Right renal cortex interstitium (tissue), 3 donors: Measurements from ENCODE around the gene S100P. TPM values are rescaled to one million over a fixed set of nuclear protein-coding genes. Genes with fewer than 3 reads are reported as not detected.
"Not testable (repeated sequence)": the region's sequence is repeated elsewhere in the genome, so short reads cannot be mapped to it uniquely, and the experiment has no call there.

Experiments used
- DNase-seq, 3 donors: peaks; one replicate each; pipeline ENCODE4 v3.0.0-alpha.2; 2013; ENCODE audit warnings: low read depth in 3 of 3, low spot score in 2 of 3
- polyA plus RNA-seq, 3 donors: library from polyadenylated mRNA; unstranded; fragments of 120-200 nt; gene quantifications; one replicate each; pipeline ENCODE4 v1.2.1, GENCODE V29; 2013; ENCODE audit not compliant: insufficient read length in 3 of 3

Gene S100P
- polyA plus RNA-seq, 3 donors: 1.2 to 10.9 (median 5.0) TPM

DNA sequence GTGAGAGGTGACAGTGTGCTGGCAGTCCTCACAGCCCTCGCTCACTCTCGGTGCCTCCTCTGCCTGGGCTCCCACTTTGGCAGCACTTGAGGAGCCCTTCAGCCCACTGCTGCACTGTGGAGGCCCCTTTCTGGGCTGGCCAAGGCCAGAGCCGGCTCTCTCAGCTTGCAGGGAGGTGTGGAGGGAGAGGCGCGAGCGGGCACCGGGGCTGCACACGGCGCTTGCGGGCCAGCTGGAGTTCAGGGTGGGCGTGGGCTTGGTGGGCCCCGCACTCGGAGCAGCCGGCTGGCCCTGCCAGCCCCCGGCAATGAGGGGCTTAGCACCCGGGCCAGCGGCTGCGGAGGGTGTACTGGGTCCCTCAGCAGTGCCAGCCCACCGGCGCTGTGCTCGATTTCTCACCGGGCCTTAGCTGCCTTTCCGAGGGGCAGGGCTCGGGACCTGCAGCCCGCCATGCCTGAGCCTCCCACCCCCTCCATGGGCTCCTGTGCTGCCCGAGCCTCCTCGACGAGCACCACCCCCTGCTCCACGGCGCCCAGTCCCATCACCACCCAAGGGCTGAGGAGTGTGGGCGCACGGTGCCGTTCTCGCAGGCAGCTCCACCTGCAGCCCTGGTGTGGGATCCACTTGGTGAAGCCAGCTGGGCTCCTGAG, 21.0 kb upstream of the S100P start:
- DNase-seq: not testable (repeated sequence)

DNA sequence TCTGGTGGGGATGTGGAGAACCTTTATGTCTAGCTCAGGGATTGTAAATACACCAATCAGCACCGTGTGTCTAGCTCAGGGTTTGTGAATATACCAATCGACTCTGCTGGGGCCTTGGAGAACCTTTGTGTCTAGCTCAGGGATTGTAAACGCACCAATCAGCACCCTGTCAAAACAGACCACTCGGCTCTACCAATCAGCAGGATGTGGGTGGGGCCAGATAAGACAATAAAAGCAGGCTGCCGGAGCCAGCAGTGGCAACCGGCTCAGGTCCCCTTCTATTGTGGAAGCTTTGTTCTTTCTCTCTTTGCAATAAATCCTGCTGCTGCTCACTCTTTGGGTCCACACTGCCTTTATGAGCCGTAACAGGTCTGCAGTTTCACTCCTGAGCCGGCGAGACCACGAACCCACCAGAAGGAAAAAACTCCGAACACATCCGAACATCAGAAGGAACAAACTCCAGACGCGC, 20.5 kb upstream of the S100P start:
- DNase-seq: not testable (repeated sequence)

DNA sequence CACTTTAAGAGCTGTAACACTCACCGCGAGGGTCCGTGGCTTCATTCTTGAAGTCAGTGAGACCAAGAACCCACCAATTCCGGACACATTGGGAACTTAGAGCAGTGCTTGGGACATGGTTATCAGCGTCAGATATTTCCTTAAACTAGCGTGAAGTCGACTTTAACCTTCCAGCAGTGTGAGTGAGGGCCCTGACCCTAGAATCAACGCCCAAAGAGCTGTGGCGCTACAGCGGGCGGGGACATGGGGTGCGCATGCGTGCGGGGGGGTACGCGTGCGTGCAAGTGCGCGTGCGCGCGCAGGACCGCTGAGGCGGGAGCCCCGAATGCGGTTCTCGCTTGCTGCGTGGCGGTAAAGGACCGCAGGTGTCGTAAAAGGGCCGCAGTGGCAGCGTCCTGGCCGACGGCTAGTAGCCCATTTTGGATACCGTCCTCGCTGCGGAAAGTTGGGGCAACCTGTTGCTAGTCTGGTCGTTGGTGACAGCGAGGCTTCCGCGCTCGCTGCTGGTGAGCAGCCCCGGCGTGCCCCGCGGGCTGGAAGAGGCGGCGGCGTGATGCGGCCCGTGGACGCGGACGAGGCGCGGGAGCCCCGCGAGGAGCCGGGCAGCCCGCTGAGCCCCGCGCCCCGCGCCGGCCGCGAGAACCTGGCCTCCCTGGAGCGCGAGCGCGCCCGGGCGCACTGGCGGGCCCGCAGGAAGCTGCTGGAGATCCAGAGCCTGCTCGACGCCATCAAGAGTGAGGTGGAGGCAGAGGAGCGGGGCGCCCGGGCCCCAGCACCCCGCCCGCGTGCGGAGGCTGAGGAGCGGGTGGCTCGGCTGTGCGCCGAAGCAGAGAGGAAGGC, 19.8 kb upstream of the S100P start:
- DNase-seq: peak; percentile 86 to 90 (median 90)

DNA sequence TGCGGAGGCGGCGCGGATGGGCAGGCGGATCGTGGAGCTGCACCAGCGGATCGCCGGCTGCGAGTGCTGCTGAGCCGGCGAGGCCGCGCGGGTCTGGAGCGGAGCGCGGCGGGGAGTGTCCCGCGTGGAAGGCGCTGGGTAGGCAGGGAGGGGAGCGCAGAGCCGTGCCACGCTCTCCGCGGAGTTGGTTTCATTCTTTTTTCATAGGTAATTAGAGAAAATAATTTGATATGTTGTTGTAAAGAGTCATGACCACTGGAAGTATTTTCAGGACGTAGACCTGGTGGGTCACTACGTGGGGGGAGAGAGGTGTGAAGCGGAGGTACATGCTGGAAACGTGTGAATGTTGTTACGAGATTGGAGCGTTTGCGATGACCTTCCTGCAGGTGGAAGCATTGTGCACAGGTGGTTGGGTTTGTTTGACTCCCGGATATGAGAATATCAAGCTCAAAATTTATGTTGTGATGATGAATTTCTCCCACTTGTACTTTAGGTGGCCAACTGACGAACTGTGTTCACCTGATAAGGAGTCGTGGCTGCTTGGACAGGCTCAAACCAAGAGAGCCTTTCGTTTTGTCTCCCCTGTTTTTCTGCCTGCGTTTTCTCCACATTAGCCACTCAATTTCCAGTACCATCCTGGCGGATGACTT, 19.1 kb upstream of the S100P start:
- peak in 1 of 3 donors; percentile 33 for DNase-seq

DNA sequence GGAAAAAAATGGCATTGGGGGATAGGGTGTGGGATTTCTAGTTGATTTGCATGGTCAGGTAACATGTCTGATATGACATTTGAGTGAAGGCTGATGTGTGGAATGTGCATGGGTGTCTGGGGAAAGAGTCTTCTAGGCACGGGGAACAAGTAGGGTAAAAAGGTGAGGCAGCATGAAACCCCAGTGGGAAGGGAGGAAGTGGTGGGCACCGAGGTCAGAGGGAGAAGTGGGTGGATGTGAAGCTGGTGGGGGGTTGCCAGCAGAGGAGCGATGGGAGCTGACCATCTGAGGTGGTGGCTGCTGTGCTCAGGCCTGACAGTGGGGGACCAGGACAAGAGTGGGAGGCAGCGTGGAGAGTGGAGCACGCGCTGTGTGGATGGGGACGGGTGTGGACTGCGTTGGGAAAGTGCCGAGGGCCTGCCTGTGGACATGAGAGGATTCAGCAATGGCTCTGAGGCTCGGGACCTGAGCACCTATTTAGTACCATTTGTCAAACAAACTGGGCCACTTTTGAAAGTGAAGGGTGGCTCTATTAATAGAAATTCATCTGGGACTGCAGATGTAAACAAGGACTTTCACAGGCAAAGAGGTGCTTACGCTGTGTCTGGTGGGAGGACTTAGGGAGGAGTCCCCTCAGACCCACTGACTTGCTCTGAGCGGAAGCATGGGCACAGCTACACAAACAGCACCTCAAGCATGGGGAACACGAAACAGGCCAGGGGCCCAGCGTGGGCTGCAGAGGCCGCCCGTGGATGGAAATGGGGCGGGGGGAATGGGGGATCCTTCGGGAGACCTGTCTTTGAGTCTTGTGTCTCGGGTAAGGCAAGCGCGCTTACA, 16.7 kb upstream of the S100P start:
- DNase-seq: no peak

DNA sequence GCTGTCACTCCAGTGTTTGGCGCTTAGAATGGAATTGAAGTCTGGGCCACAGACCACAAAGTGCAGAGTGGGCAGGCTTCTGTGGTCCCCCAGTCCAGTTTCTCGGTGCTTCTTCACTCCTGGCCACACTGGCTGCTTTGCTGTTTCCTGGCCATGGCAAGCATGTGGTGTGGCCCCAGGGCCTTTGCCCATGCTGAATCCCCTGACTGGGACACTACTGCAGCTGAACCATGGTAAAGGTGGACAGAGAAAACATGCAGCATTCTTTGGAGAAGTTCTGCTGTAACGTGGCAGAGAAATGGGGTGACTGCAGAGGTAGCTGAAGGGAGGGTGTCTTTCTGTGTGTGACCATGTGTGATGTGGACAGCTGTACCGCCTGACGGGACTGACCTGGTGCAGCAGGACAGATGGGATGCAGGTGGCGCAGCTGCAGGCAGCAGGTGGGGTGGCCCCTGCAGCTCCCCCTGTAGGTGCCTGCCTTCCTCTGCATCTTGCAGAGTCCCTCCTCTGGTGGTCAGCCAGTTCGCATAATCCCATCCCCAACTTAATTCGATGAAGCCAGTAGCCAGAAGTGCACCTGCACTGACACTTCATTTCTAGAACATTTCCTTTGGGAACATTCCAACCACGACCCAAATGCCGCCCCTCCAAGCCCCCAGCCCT, 13.2 kb upstream of the S100P start:
- no peak for DNase-seq

DNA sequence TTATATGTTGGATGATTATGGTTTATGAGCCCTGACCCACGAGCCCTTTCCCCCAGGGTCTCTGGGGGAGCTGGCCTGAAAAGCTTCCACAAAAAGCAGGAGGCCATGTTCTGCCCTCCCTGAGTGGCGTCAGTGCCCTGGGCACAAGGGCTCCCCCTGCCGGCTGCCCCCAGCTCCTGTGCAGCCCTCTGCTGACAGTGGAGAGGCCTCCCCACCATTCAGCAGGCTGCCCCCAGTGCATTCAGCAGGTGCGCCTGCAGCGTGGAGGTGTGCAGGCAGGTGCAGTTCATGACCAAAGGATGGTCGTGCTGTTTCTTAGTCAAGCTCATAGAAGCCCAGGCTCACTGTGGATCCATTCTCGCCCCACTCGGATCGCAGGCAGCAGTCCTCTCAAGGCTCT, 12.5 kb upstream of the S100P start:
- no peak for DNase-seq

DNA sequence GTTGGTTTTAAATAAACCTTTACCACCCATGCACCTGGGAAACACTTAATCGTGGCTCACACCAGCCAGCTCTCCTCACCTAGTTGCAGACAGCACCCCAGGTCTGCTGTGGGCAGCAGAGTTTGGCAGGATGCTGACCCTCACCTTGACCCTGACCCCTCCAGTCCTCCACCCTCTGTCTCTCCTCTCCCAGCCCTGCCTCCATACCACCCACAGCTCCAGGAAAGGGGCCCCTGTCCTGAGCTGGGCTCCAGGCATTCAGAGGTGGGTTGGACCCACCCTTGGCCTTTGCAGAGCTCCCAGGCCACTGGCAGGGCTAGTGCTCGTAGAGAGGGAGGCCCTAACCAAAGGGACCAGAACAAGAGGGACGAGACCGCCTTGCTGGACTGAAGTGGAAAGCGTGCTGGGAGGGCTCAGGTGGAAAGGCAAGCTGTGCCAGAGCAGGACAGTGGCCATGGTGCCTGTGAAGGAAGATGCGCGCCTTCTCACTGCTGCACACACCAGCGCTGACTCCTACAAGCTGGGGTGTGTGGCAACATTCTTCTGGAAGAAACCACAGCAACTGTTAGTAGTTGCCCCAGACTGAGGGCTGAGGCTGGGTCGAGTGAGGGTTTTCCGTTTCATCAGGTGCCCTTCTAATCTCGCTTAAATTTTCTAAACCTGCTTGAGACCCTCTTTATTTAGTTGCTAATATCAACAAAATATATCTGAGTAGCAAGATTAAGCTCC, 10.7 kb upstream of the S100P start:
- DNase-seq: no peak

DNA sequence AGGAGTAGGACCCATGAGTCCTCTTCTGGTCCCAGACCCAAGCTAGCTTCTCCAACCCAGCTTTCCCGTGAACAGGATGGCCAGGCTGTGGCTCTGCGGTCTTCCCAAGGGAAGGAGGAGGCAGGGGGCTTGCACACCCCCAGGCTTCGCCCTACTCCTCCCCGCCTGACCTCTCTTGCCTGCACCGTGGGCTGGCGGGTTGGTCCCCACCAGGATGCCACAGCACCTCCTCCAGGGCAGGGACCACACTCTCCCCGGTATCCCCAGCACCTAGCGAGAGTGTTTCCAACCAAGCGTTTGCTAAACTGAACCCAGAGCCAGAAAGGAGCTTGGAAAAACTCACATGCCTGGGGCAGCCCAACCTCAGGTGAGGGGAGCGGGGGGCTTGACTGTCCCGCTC, 9.0 kb upstream of the S100P start:
- no peak for DNase-seq

DNA sequence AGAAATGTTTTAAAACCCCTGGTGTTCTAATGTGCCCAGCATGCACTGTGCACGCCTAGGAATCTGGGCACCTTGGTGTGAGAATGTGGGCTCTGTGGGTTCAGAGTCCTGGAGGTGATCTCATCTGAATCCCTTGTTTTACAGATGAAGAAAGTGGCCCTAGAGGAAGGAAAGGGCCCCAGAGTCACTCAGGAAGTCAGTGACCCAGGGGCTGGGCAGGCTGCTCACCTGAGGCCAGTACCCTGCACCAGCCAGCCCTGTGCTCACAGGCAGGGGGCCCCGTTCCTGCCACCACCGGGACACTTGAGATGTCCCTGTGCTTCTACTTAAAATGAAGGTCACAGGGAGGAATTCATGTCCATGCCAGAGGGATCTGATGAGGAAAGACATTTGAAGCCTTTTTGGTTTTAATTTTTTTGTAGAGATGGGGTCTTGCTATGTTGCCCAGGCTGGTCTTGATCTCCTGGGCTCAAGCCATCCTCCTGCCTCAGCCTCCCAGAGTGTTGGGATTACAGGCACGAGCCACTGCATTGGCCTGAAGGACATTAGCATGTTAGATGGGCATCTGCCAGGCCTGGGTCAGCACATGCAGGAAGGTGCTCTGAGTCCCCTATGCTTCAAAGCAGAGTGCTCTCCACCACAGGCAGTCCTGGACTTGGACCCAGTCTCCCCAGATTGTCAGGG, 7.4 kb upstream of the S100P start:
- DNase-seq: no peak

DNA sequence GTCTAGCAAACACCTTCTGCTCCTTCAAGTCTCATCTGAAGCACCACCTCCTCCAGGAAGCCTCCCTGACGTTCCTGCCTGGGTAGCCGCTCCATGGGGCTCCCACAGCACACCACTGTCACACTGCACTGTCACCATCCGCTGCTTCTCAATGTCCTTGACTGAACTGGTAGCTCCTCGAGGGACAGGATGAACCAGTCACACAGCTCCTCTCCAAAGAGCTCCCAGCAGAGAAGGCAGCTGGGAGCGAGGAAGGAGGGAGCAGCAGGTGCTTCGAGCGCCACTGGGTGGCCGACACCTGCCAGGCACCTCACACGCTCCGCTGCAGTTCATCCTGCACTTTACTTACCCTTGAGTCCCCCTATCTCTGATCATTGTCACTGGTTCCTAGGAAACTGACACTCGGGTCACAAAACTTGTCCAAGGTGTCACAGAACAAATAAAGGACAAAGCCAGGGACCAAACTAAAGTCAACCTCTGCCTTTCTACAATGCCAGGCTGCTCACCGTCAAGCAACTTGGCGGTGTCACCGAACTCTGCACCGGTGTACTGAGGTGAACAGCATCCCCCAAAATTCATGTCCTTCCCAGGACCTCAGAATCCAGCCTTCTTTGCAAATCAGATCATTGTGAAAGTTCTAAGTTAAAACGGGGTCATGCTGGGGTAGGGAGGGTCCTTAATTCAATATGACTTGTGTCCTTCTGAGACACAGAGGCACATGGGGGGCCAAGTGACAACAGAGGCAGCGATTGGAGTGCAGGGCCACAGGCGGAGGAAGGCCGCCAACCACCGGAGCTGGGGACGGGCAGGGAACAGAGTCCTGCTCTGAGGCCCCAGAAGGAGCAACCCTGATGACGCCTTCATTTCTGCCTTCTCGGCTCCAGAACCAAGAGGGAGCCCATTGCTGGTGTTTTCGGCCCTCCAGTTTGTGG, 5.5 kb upstream of the S100P start:
- no peak for DNase-seq

DNA sequence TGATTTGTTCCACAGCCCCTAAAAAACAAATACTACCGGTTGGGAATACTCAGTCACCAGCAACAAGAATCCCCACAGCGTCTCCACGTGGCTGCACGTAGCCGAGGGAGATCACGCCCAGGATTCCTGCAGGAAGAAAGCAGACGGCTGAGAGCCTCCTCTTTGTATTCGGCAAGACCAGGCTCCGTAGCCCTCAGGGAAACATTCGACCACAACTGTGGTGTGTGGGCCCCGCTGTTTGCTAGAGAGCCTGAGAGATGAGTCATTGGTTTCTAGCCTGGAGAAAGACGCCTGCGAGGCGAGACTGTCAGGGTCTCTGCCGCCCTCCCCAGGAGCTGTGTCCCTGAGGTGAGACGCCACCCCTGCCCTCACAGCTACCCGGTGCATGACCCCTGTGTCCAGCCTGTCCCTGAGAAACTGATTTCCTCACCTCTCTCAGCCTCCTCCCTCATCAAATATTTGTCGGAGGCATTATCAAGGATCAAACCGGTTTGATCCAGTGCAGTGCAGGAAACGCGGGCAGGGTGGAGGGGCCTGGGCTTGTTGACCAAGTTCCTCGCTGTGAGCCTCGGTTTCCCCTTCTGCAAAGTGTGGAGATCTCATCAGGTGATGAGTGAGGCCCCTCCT, 4.7 kb upstream of the S100P start:
- no peak for DNase-seq

DNA sequence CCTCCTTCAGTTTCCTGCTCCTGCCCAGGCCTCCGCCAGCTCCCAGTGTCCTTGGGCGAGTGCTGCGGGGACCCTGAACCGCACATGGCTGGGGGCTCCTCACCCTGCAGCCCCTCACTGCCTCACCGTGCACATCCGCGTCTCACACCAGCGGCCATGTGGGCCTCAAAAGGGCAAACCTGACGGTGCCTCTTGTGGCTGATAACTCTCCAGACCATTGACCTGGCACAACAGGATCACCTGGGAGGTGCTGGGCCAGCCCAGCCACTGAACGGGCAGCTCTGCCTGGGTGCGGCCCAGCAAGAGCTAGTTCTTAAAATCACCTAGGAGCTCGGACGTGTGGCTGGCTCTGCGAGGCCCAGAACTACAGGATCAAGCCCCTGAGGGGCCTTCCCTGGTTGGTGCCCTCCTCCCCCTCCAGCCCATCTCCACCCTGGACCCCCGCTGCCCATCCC, 4.1 kb upstream of the S100P start:
- no peak for DNase-seq

DNA sequence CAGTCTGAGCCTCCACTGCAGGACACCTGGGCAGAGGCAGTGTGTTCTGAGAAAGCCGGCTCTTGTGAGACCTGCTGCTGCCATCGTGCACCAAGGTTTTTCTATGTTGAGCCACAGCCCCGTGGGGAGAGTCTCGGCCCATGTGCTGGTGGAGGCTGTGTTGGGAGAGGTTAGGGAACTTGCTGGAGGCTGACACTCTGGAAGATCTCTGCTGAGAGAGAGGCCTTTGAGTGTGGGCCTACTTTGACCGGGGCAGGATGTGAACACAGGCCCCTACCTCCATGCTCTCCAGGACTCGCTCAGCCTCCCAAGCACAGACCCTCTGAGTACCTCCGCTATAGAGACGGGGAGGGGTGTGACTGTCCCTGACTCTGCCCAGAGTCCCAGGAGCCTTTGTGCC, 1.3 kb upstream of the S100P start:
- DNase-seq: no peak

DNA sequence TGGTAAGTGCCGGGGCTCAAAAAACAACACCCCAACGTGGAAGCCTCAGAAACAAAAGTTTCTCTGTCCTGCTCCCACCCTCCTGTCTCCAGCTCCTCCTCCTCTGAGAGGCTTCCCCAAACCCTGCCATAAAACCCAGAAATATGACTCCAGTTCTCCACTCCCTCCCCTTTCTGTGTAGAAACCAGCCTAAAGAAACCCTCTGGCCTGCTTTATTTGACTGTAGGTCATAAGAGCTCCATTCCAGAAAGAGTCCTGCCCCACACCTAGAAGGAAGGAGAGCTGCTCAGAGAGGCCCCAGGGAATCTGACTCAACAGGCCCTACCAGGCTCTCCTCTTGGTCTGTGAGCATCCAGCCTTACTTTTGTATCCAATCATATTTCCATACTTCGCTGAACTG, 872 bp upstream of the S100P start:
- DNase-seq: peak in 1 of 3 donors; percentile 31

DNA sequence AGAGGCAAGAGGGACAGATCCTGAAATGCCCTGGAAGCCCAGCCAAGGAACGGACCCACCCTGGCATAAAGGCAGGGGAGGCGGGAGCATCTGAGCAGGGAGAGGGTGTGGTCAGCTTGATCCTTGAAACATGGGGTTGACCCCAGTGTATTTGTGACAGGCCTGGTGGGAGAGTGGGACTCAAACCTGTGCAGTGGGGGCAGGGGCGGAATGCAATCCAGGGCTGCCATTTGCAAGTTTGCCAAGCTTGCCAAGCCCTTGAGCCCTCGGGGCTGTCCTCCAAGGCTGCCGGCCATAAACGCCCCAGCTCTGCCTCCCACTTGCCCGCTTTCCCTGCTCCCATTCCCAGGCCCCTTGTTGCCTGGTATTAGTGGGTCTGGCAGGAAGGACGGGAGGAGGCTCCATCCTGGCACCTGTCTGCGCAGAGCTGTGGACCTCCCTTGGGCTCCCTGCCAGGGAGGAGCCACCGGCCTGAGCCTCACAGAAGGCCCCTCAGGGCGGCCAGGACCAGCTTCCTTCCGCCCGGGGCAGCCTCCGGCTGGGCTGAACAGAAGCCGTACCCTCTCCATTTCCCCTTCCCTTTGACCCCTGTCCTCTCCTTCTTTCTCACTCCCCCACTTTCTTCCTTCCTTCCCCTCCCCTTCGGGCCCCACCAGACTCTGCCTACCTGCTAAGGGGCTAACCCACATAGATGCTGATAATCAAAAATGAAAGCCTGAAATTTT, 661 bp downstream of the S100P start:
- no peak for DNase-seq
